Measurements from ENCODE around the gene SH3PXD2A. TPM values are rescaled to one million over a fixed set of nuclear protein-coding genes. Genes with fewer than 3 reads are reported as not detected.

Gene SH3PXD2A
- total RNA-seq, 1 donor from 2014 or later, result 166 TPM

DNA sequence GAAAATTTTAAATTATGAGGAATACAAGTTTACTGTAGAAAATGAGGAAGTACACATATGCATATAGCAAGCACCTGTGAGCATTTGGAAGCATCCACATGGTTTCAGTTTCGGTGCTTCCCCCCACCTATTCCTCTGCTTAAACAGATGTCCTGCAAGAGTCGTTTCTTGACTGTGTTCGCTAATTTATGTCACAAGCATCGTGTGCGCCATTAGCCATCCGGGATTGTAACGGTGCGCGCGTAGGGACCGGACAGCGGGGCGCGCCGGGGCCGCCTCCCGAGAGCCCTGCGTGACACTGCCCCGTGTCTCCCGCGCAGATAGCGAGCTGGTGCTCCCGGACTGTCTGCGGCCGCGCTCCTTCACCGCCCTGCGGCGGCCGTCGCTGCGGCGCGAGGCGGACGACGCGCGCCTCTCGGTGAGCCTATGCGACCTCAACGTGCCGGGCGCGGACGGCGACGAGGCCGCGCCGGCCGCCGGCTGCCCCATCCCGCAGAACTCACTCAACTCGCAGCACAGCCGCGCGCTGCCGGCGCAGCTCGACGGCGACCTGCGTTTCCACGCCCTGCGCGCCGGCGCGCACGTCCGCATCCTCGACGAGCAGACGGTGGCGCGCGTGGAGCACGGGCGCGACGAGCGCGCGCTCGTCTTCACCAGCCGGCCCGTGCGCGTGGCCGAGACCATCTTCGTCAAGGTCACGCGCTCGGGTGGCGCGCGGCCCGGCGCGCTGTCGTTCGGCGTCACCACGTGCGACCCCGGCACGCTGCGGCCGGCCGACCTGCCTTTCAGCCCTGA lies 271.0 kb downstream of the SH3PXD2A start:
- intact Hi-C loops (cut with DNase I), result no loop called here
- DNase-seq (ENCODE audit: low spot score) (no peak), ATAC-seq (peak; percentile 59)

GRCh38 chr10:103583871-103584215 lies 271.5 kb downstream of the SH3PXD2A start:
- DNase-seq (ENCODE audit: low spot score) (no peak), ATAC-seq (no peak)
- intact Hi-C loops (cut with DNase I), result no loop called here

- DNase-seq (ENCODE audit: low spot score), result no peak
- intact Hi-C loops (cut with DNase I), result no loop called here
- no peak for ATAC-seq
Observed at GRCh38 chr10:103582331-103583123, 272.8 kb downstream of the SH3PXD2A start.

GRCh38 chr10:103581499-103581898 lies 273.9 kb downstream of the SH3PXD2A start:
- ATAC-seq, result no peak
- intact Hi-C loops (cut with DNase I), result no loop called here
- DNase-seq (ENCODE audit: low spot score), result no peak

DNA sequence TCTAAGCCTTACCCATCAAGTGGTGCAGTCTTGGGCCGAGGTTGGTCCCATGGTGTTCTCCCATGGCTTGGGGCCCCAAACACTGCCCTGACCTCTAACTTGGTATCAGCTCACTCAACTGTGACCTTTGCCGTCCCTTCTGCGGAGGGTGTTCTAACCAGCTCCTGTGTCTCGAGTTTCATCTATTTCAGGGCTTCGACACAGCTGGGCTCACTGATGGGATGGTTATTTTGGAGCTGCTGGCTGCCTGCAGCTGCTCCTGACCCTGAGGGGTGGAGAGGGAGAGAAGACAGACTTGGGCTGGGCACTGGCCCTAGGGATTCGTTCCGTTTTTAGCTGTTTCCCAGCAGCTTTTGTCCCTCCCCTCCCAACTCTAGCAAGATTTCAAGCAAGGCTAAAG lies 274.9 kb downstream of the SH3PXD2A start:
- DNase-seq (ENCODE audit: low spot score) (no peak), ATAC-seq (no peak)
- intact Hi-C loops (cut with DNase I), result no loop called here

- intact Hi-C loops (cut with DNase I), result no loop called here
- ATAC-seq (no peak), DNase-seq (ENCODE audit: low spot score) (no peak)
Observed at GRCh38 chr10:103580011-103580410, 275.4 kb downstream of the SH3PXD2A start.

DNA sequence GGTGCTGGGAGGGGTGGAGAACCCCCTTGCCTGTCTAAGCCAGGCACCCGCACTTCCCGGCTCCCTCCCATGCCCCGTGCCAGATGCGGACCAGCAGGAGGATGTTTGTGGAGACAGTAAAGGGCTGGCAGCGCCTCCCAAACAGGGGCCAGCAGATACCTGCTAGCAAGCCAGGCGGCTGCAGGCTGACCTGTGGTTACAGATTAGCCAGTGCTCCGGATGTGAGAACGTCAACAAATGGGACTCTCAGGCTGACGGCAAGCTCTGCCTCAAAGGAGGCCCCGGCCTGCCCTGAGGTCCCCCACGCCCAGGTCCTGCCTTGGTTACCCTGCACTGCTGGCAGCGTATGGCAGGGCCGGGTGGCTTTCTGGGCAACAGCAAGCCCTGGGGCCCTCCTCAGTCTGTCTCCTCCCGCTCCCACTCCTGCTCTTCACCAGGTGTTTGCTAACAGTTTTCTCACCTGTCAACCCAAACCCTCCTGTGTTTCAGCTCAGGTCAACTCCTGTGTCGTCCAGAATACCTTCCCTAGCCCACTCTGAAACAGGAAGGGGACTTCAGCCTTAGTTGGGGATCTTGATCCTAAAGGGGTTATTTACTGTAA lies 276.5 kb downstream of the SH3PXD2A start:
- intact Hi-C loops (cut with DNase I), result no loop called here
- no peak for ATAC-seq

DNA sequence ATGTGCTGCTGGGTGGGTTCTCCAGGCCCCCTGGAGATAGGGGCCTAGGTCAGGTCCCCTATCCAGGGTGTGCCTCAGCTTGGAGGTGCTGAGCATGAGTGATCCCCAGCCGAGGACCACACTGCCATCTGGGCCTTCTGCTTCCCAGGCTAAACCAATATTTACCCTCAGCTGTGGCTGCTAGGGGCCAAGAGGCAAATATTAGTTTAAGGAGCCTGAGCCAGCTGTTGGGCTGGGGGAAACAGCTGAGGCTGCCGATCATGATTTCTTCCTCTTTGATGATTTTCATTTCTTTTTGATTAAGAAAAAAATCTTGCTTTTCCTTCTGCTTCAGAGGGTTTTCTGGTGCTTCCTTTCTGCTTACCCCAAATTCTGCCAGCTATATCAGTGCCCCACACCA lies 278.5 kb downstream of the SH3PXD2A start:
- intact Hi-C loops (cut with DNase I), result no loop called here
- no peak for DNase-seq (ENCODE audit: low spot score)
- no peak for ATAC-seq

More for the DNA sequence above, 276.5 kb downstream of the SH3PXD2A start:
- no peak for DNase-seq (ENCODE audit: low spot score)

DNA sequence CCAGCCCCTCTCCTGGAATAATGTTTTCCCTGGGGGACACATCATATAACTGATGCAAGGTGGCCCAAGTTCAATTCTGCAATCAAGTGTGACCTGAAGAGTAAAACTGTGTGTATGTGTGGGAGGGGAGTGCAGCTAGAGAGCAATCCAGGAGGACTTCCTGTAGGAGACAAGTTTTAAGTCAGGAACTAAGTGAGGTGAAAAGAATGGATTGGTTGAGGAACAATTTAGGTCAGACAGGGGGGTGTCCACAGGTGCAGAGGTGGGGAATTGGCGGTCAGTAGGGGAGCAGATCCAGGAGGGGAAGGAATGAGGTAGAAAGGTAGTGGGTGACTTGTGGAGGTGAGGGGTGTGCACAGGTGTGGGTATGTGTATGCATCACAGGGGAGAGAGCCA lies 279.3 kb downstream of the SH3PXD2A start:
- DNase-seq (ENCODE audit: low spot score) (no peak), ATAC-seq (no peak)
- intact Hi-C loops (cut with DNase I), result no loop called here

DNA sequence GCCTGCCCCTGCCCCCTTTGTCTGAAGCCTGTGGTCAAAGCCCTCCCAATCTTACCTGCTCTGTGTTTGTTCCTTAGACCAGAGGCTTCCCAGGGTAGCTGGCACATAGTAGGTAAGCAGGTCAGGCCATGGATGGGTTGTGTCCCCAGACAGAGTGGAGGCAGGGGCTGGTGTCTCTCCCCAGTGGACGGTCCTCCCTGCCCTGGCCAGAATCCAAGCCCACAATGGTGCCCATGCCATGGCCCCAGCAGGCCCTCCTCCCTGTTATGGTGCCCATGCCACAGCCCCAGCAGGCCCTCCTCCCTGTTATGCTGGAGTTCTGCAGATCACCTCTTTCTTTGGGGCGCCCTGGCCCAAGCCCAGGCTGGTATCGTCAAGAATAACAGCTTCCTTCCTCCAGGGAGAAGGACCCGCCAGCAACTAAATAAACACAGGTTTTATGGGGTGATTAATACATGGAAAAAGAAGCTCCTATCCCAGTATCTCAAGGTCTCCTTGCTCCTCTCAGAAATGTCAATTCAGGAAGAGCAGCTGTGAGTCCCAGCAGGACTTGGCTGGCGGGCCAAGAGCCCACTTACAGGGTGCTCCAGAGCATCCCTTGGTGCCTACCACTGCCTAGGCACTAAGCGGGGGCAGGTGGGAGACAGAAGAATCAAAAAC lies 279.8 kb downstream of the SH3PXD2A start:
- ATAC-seq (no peak), DNase-seq (ENCODE audit: low spot score) (no peak)
- intact Hi-C loops (cut with DNase I), result no loop called here

DNA sequence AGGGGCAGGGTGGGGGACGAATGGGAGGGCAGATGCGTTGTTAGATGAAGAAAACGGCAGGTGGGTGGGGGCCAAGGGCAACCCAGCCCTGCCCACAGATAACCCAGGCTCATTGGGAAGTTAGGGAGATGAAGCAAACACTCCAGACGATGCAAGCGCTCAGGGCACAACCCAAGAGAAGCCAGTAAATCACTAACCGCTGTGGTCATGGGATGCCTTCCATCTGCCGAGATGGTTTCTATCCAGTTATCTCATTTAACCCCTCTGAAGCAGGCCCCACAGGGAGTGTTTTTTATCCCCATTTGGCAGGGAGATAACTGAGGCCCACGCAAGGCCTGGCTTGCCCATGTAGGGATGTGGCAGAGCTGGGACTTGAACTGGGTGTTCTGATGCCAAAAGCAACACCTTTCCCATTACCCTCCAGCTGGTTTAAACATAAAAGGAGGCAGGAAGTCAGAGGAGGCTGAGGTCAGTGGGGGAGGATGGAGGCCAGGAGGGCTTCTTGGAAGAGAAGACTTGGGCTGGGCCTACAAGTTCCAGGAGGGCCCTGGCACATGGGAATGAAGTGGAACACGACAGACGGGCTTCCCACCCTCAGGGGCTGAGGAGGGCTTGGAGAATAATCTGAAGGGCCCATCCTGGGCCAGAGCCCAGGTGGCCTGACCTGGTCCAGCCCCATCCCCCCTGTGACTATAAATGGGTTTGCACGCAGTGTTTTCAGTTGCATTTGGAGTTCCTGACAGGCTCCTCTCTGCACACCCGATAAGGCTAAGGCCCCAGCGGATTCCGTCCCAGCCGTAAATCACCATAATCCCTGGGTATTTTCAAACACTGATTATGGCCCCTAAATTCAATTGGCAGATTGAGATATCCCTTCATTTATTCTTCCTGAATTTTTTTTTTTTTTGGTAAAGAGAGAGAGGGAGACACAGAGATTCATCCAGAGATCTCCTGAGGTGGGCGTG lies 281.0 kb downstream of the SH3PXD2A start:
- no peak for DNase-seq (ENCODE audit: low spot score)
- intact Hi-C loops (cut with DNase I), result no loop called here
- ATAC-seq, result no peak

- intact Hi-C loops (cut with DNase I), result no loop called here
- DNase-seq (ENCODE audit: low spot score) (no peak), ATAC-seq (no peak)
Observed at GRCh38 chr10:103573205-103573487, 282.2 kb downstream of the SH3PXD2A start.

DNA sequence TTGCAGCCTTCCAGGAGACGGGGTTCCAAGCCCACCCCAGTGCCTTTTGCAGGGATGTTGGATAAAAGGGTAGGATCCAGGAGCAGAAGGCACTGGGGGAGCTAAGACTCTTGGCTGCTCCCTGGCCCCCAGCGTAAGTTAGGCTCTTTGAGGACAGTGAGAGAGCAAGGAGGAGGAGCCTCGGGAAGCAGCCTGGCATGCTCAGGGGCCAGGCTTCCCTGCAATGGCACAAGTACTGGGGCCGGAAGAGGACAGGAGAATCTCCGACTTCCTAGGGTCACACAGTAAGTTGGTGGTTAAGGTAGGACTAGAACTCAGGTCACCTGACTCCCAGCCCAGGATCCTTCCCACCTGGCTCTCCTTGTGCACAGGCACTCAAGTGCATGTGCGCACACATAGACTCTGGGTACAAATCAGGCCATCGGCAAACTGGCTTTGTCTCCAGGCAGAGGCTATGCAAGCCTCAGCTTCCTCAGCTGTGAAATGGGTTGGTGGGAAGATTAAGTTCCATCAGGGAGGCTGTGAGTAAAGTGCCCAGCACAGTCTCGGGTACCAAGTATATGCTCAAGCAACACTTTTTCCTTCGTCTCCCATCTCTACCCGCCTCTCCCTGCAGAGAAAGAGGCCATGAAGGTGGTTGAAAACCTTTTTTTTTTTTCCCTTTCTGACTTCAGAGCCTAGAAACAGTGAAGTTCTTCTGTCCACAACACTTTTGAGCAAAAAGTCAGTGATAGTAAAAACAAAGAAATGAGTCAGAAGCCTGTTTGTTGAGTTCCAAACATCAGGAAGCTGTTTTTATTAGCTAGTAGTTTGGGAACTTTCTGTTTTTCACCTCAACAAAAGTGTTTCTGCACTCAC lies 282.8 kb downstream of the SH3PXD2A start:
- no peak for ATAC-seq
- intact Hi-C loops (cut with DNase I), result no loop called here
- DNase-seq (ENCODE audit: low spot score), result no peak

- ATAC-seq (no peak), DNase-seq (ENCODE audit: low spot score) (no peak)
- intact Hi-C loops (cut with DNase I), result no loop called here
Observed at GRCh38 chr10:103571656-103571975, 283.8 kb downstream of the SH3PXD2A start.

GRCh38 chr10:103570844-103571655 lies 284.3 kb downstream of the SH3PXD2A start:
- intact Hi-C loops (cut with DNase I), result no loop called here
- ATAC-seq (peak; percentile 23), DNase-seq (ENCODE audit: low spot score) (no peak)

GRCh38 chr10:103569896-103570295 lies 285.5 kb downstream of the SH3PXD2A start:
- intact Hi-C loops (cut with DNase I), result no loop called here
- DNase-seq (ENCODE audit: low spot score) (no peak), ATAC-seq (no peak)

DNA sequence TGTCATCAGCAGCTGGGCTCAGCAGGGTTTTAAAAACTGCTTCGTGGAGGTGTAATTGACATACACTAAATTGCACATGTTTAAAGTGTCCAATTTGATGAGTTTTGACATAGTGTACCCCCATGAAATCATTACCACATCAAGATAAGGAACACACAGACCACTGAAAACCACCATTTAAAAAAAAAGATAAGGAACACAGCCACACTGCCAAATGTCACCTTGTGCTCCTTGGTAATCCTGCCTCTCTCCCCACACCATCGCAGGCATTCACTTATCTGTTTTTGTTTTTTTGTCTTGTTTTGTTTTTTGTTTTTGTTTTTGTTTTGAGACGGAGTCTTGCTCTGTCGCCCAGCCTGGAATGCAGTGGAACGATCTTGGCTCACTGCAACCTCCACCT lies 286.9 kb downstream of the SH3PXD2A start:
- DNase-seq (ENCODE audit: low spot score), result no peak
- intact Hi-C loops (cut with DNase I), result no loop called here
- no peak for ATAC-seq

Data from sciatic nerve (tissue), 2 donors.